Measurements from ENCODE around the gene HSD11B1.

HSD11B1 gene

GRCh38 chr1:209747580-209748262 is 43.1 kb downstream of the HSD11B1 start:
- H3K4me3 ChIP-seq (ENCODE audit: low read depth, low read length): 0 out of 2 replicates have a peak overlapping the region, but pooled peaks have one; percentile 12
- peak; percentile 79 for TF ChIP-seq CTCF (IDR thresholded peaks at IDR 0.05; ENCODE audit: low read depth, low read length)

GRCh38 chr1:209748620-209749019 is 44.0 kb downstream of the HSD11B1 start:
- no peak overlapping the region for H3K4me3 ChIP-seq (ENCODE audit: low read depth, low read length)
- TF ChIP-seq CTCF (IDR thresholded peaks at IDR 0.05; ENCODE audit: low read depth, low read length): no peak

- TF ChIP-seq CTCF (IDR thresholded peaks at IDR 0.05; ENCODE audit: low read depth, low read length): no peak
- H3K4me3 ChIP-seq (ENCODE audit: low read depth, low read length): no peak overlapping the region
Observed at GRCh38 chr1:209749205-209749604, 44.6 kb downstream of the HSD11B1 start.

- TF ChIP-seq CTCF (IDR thresholded peaks at IDR 0.05; ENCODE audit: low read depth, low read length): no peak
- no peak overlapping the region for H3K4me3 ChIP-seq (ENCODE audit: low read depth, low read length)
Observed at GRCh38 chr1:209749670-209750323, 45.2 kb downstream of the HSD11B1 start.

- TF ChIP-seq CTCF (IDR thresholded peaks at IDR 0.05; ENCODE audit: low read depth, low read length): no peak
- H3K4me3 ChIP-seq (ENCODE audit: low read depth, low read length): no peak overlapping the region
Observed at GRCh38 chr1:209751627-209752231, 47.1 kb downstream of the HSD11B1 start.

GRCh38 chr1:209752890-209753289 is 48.2 kb downstream of the HSD11B1 start:
- no peak overlapping the region for H3K4me3 ChIP-seq (ENCODE audit: low read depth, low read length)
- TF ChIP-seq CTCF (IDR thresholded peaks at IDR 0.05; ENCODE audit: low read depth, low read length): no peak

- no peak for TF ChIP-seq CTCF (IDR thresholded peaks at IDR 0.05; ENCODE audit: low read depth, low read length)
- H3K4me3 ChIP-seq (ENCODE audit: low read depth, low read length): no peak overlapping the region
Observed at GRCh38 chr1:209755256-209755655, 50.6 kb downstream of the HSD11B1 start.

Data from WI38 (cell line).